Measurements from ENCODE around the gene TRAFD1.

TRAFD1 gene

DNA sequence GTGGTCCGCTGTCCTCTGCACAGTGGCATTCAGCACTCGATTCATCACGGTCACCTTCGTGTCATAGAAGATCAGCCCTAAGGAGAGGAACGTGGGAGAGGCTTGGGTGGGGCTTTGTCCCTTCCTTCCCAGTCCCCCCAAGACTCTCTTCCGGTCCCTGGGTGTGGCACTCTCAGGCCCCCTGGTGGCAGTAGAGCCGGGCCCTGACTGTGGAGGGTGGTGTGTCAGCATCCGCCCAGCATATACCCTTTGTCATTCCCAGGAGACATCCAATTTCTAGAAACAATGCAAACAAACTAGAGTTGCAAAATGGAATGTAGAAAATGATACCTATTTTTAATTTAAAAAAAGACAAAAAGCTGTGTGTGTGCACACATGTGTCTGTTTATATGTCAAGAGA, 45.0 kb downstream of the TRAFD1 start:
- Histone ChIP-seq H3K36me3 (peaks cover 93% of the 10 kb centered on the region), H3K27me3 (no peaks in the 10 kb centered on the region), H3K27ac (no peak overlapping the region), H3K4me1 (ENCODE audit: control insufficient read depth in 1 of 2, insufficient read depth in 1 of 2, low read depth in 1 of 2, low read length in 1 of 2) (no peaks in the 10 kb centered on the region), H3K9me3 (no peaks in the 10 kb centered on the region), H3K4me3 (ENCODE audit: low read depth in 1 of 2, low read length in 1 of 2) (no peak overlapping the region)
- TF ChIP-seq, protein P1, sequence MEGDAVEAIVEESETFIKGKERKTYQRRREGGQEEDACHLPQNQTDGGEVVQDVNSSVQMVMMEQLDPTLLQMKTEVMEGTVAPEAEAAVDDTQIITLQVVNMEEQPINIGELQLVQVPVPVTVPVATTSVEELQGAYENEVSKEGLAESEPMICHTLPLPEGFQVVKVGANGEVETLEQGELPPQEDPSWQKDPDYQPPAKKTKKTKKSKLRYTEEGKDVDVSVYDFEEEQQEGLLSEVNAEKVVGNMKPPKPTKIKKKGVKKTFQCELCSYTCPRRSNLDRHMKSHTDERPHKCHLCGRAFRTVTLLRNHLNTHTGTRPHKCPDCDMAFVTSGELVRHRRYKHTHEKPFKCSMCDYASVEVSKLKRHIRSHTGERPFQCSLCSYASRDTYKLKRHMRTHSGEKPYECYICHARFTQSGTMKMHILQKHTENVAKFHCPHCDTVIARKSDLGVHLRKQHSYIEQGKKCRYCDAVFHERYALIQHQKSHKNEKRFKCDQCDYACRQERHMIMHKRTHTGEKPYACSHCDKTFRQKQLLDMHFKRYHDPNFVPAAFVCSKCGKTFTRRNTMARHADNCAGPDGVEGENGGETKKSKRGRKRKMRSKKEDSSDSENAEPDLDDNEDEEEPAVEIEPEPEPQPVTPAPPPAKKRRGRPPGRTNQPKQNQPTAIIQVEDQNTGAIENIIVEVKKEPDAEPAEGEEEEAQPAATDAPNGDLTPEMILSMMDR (IDR thresholded peaks at IDR 0.05), result no peak

DNA sequence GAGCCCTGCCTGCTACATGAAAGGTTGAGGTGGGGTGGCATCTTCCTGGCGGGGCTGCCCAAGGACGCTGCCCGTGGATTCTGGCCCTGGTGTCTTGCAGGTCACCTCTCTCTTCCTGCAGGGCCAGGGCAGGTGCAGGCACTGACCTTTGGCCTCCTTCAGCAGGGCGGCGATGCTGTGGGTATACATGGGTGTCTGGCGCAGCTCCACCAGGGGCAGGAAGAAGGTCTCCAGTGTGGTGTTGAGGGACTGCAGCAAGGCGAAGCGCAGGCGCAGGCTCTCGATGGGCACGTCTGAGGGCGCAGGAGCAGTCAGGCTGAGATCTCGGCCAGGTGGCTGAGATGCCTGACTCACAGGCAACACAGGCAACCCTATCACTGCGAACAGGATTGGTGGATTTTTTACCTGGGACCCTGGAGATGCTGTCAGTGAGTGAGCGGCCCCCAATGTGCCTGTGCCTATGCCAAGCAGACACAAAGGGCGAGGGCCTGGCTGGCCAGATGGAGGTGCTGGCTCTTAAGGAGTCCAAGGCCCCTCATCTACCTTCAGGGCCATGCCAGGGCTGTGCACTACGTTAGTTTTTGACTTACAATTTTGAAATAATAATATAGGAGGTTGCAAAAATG, 45.7 kb downstream of the TRAFD1 start:
- peaks cover 94% of the 10 kb centered on the region for H3K36me3 ChIP-seq
- no peak overlapping the region for H3K4me3 ChIP-seq (ENCODE audit: low read depth in 1 of 2, low read length in 1 of 2)
- H3K9me3 ChIP-seq, result no peaks in the 10 kb centered on the region
- H3K27ac ChIP-seq, result no peak overlapping the region
- H3K27me3 ChIP-seq, result no peaks in the 10 kb centered on the region
- H3K4me1 ChIP-seq (ENCODE audit: control insufficient read depth in 1 of 2, insufficient read depth in 1 of 2, low read depth in 1 of 2, low read length in 1 of 2), result no peaks in the 10 kb centered on the region
- TF ChIP-seq, protein P1 (IDR thresholded peaks at IDR 0.05), result no peak

DNA sequence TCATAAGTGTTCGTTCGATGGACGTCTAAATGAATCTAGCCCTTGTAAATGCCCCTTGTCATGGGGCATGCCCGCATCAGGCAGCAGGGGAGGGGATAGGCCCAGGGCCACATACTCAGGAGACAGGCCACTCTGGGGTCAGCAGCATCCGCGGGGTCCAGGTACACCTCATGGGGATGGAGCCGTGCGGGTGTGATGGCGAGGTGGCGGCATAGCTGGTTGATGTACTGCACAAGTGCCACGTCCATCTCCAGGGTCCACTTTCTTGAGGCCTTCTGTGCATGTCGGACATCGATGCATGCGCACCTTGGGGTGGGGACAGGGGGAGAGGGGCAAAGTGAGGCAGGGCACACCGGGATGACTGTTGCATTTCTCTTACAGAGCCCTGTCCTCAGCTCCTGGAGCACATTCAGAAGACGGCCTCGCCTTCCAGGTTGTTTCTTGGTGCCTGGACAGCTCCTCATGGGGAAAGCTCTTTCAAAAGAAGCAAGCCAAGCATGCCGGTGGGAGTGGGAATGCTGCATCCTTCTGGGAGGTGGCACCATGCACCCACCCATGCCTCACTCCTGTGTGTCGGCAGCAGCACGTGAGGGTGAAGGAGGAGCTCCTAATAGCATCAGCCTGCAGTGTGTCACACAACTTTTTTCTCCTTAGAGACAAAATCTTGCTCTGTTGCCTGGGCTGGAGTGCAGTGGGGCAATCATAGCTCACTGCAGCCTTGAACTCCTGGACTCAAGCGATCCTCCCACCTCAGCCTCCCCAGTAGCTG, 47.4 kb downstream of the TRAFD1 start:
- no peaks in the 10 kb centered on the region for H3K4me1 ChIP-seq (ENCODE audit: control insufficient read depth in 1 of 2, insufficient read depth in 1 of 2, low read depth in 1 of 2, low read length in 1 of 2)

DNA sequence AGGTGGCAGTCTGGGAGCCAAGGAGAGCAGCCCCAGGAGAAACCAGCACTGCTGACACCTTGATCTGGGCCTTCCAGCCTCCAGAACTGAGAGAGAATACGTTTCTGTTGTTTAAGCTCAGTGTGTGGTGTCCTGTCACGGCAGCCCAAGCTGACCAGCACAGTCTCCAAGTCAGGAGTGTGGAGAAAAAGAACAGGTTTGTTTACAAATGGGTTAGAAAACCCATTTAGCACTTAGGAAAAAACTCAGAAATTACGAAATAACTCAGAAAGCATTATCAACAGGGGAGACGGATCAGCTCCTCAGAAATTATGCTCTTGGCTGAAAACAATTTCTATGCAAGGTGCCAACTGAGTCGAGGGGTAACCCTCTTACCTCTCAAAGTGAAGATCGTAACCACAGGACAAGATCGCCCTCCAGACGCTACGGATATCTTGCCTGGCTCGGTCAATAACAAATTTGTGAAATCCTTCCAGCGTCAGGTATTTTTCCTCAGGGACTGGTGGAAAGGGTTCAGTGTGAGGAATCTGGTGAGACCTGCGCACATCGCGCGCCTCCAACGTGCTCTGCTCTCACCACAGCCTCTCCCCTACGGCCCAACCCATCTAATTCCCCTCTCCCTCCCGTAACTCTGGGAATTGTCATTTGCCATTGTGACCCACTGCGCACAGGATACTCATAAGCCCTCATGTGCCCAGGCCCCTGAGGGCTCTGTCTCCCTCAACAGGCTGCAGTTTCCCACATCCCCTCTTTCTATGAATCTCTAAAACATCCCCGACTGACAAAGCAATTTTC, 50.2 kb downstream of the TRAFD1 start:
- Histone ChIP-seq H3K27me3 (no peaks in the 10 kb centered on the region), H3K36me3 (peaks cover 82% of the 10 kb centered on the region), H3K27ac (no peak overlapping the region), H3K4me3 (ENCODE audit: low read depth in 1 of 2, low read length in 1 of 2) (no peak overlapping the region), H3K4me1 (ENCODE audit: control insufficient read depth in 1 of 2, insufficient read depth in 1 of 2, low read depth in 1 of 2, low read length in 1 of 2) (no peaks in the 10 kb centered on the region), H3K9me3 (no peaks in the 10 kb centered on the region)
- TF ChIP-seq, protein P1 (IDR thresholded peaks at IDR 0.05), result no peak

More for the DNA sequence above, 47.4 kb downstream of the TRAFD1 start:
- TF ChIP-seq, protein P1 (IDR thresholded peaks at IDR 0.05), result no peak
- H3K9me3 ChIP-seq, result no peaks in the 10 kb centered on the region
- no peaks in the 10 kb centered on the region for H3K27me3 ChIP-seq
- H3K4me3 ChIP-seq (ENCODE audit: low read depth in 1 of 2, low read length in 1 of 2), result no peak overlapping the region
- no peak overlapping the region for H3K27ac ChIP-seq
- peaks cover 85% of the 10 kb centered on the region for H3K36me3 ChIP-seq

DNA sequence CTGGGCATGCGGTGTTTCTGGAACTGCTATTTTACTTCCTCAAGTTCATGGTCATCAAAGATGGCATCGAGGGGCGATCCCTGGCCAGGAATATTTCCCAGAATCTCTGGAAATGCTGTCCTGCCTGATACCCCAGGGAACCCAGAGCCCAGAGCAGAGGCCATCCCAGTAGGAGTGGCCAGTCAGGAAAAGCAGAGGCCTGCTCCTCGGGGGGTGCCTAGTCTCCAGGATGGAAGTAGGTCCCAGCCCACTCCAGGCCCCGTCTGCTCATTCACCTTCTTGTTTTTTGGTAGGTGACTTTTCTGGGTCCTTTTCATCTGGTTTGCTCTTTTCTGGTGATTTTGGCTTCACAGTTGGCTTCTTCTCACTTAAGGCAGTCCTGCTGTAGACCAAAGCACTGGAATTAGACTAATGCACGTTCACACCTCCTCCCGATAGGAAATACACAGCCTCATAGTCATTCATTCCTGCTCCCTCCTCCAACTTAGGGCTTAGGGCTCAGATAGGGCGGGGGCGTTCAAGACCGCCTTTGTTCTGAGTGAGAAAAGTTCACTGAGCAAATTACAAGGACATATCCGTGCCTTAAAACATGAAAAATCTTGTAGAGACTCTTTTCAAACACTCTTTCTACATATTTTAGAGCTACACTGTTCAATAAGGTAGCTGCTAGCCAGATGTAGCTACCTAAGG, 51.1 kb downstream of the TRAFD1 start:
- Histone ChIP-seq H3K27ac (no peak overlapping the region), H3K4me3 (ENCODE audit: low read depth in 1 of 2, low read length in 1 of 2) (no peak overlapping the region), H3K4me1 (ENCODE audit: control insufficient read depth in 1 of 2, insufficient read depth in 1 of 2, low read depth in 1 of 2, low read length in 1 of 2) (no peaks in the 10 kb centered on the region), H3K36me3 (peaks cover 76% of the 10 kb centered on the region), H3K27me3 (no peaks in the 10 kb centered on the region), H3K9me3 (no peaks in the 10 kb centered on the region)
- TF ChIP-seq, protein P1 (IDR thresholded peaks at IDR 0.05), result no peak

All from neutrophil (primary cell).